Measurements from ENCODE around the gene ZFYVE21. TPM values are rescaled to one million over a fixed set of nuclear protein-coding genes. Genes with fewer than 3 reads are reported as not detected.
"Not testable (repeated sequence)": the region's sequence is repeated elsewhere in the genome, so short reads cannot be mapped to it uniquely, and the experiment has no call there.

Gene ZFYVE21
- total RNA-seq, 1 donor from 2014 or later, result 61.3 TPM

- Histone ChIP-seq H3K27me3 (no peaks in the 10 kb centered on the region), H3K4me1 (peaks cover 25% of the 10 kb centered on the region), H3K27ac (no peak overlapping the region), H3K36me3 (peaks cover 88% of the 10 kb centered on the region), H3K9me3 (no peaks in the 10 kb centered on the region), H3K4me3 (no peak overlapping the region)
- no peak for TF ChIP-seq CTCF (IDR thresholded peaks at IDR 0.05)
- DNase-seq (peak; percentile 21), ATAC-seq (no peak)
- intact Hi-C loops (cut with DNase I), result no loop called here
Observed at GRCh38 chr14:103688441-103688840, 27.2 kb upstream of the ZFYVE21 start.

- DNase-seq, result peak; percentile 86
- no peaks in the 10 kb centered on the region for H3K27me3 ChIP-seq
- no peaks in the 10 kb centered on the region for H3K9me3 ChIP-seq
- intact Hi-C loops (cut with DNase I), result no loop called here
- ATAC-seq, result peak; percentile 77
- H3K36me3 ChIP-seq, result peaks cover 88% of the 10 kb centered on the region
- TF ChIP-seq CTCF (IDR thresholded peaks at IDR 0.05), result no peak
- H3K4me1 ChIP-seq, result peaks cover 30% of the 10 kb centered on the region
- H3K4me3 ChIP-seq, result no peak overlapping the region
- H3K27ac ChIP-seq, result peak overlapping the region; percentile 52
Observed at GRCh38 chr14:103688906-103689902, 26.4 kb upstream of the ZFYVE21 start.

- ATAC-seq, result no peak
- intact Hi-C loops (cut with DNase I), result no loop called here
- DNase-seq, result peak; percentile 39
- Histone ChIP-seq H3K27me3 (no peaks in the 10 kb centered on the region), H3K36me3 (peaks cover 85% of the 10 kb centered on the region), H3K9me3 (no peaks in the 10 kb centered on the region), H3K4me3 (no peak overlapping the region), H3K4me1 (peaks cover 30% of the 10 kb centered on the region), H3K27ac (no peak overlapping the region)
- no peak for TF ChIP-seq CTCF (IDR thresholded peaks at IDR 0.05)
Observed at GRCh38 chr14:103690332-103690731, 25.3 kb upstream of the ZFYVE21 start.

GRCh38 chr14:103691655-103692054 lies 24.0 kb upstream of the ZFYVE21 start:
- H3K4me3 ChIP-seq; H3K27me3 ChIP-seq; intact Hi-C loops (cut with DNase I); H3K27ac ChIP-seq; H3K9me3 ChIP-seq; ATAC-seq: not testable (repeated sequence)
- Histone ChIP-seq H3K36me3 (peaks cover 72% of the 10 kb centered on the region), H3K4me1 (peaks cover 38% of the 10 kb centered on the region)
- DNase-seq, result peak; percentile 30

- DNase-seq (peak; percentile 55), ATAC-seq (no peak)
- Histone ChIP-seq H3K9me3 (no peaks in the 10 kb centered on the region), H3K4me1 (peaks cover 38% of the 10 kb centered on the region), H3K36me3 (peaks cover 67% of the 10 kb centered on the region), H3K27me3 (no peaks in the 10 kb centered on the region), H3K4me3 (no peak overlapping the region), H3K27ac (no peak overlapping the region)
- intact Hi-C loops (cut with DNase I), result no loop called here
- TF ChIP-seq CTCF (IDR thresholded peaks at IDR 0.05), result no peak
Observed at GRCh38 chr14:103692159-103692558, 23.5 kb upstream of the ZFYVE21 start.

- Histone ChIP-seq H3K4me3 (no peak overlapping the region), H3K4me1 (peaks cover 43% of the 10 kb centered on the region), H3K36me3 (peaks cover 66% of the 10 kb centered on the region), H3K9me3 (no peaks in the 10 kb centered on the region), H3K27me3 (no peaks in the 10 kb centered on the region), H3K27ac (peak overlapping the region; percentile 36)
- TF ChIP-seq CTCF (IDR thresholded peaks at IDR 0.05), result no peak
- ATAC-seq (no peak), DNase-seq (peak; percentile 64)
- intact Hi-C loops (cut with DNase I), result no loop called here
Observed at GRCh38 chr14:103692871-103693270, 22.7 kb upstream of the ZFYVE21 start.

Data from upper lobe of right lung (tissue), 1 donor.